Transverse colon (tissue), 4 donors: ENCODE results near the gene SELENON.

Source experiments
- CTCF ChIP-seq, 5 experiments: fragments of 200-600 bp in 3 of 5; fragments of 450-650 bp in 2 of 5; sonication (generic) in 3 of 5; IDR thresholded peaks; 1 replicate in 2 of 5; 2 replicates in 3 of 5; pipeline ENCODE4 v1.5.1; 2016 to 2017; ENCODE audit warnings: antibody characterized with exemption in 5 of 5, inconsistent platforms in 3 of 5, mild to moderate bottlenecking in 2 of 5, moderate library complexity in 1 of 5
- POLR2AphosphoS5 ChIP-seq, 3 donors: sonication (generic); formaldehyde crosslinking; IDR thresholded peaks; one replicate each; pipeline ENCODE4 v1.6.1; 2016; ENCODE audit warnings: antibody characterized with exemption in 3 of 3

DNA sequence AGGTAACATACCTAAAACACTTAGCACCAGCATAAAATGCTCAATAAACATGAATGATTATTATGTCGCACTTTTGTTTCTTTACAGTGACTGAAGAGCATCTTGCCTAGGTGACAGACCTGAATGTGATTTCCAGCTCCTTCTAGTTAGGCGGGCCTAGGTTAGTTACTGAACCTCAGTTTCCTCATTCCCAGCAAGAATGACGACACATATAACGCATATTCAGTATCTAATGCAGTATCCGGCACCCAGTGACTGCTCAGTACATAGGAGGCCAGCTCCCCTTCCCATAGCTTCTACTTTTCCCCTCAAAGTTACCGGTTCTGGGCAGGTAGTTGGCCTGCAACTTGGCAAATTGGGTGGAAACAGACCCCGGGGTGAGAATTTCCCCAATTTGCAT lies 58.5 kb downstream of the SELENON start:
- no peak for TF ChIP-seq CTCF (IDR thresholded peaks at IDR 0.05)
- no peak for TF ChIP-seq POLR2AphosphoS5 (IDR thresholded peaks at IDR 0.05)
